K562 (cell line): Measurements from ENCODE around the gene SKOR1. TPM values are rescaled to one million over a fixed set of nuclear protein-coding genes. Genes with fewer than 3 reads are reported as not detected.

Experiments
- MXI1 ChIP-seq: IDR thresholded peaks from 2 replicates; pipeline ENCODE4 v1.6.1; 2011; ENCODE audit warnings: low read depth, mild to moderate bottlenecking, improper control_type of control experiment, low read length
- polyA plus RNA-seq, 8 experiments: library from polyadenylated mRNA; depleted of rRNA in 4 of 8; stranded (reverse) in 5 of 8; unstranded in 3 of 8; fragments of >200 nt; fragmentation: Nextera tagmentation in 2 of 8; fragmentation: Illumina TruSeq in 1 of 8; extraction: Ambion mirVana in 2 of 8; extraction: Trizol in 1 of 8; gene quantifications; 2 replicates each; pipeline versions ENCODE4 v1.2.1 to v1.2.3, GENCODE V29; 2011 to 2014; ENCODE audit warnings: inconsistent platforms in 1 of 8, missing spikeins in 1 of 8
- total RNA-seq, 7 experiments: library from RNA; depleted of rRNA in 6 of 7; stranded (reverse); fragments of >200 nt in 6 of 7; fragmentation: Illumina TruSeq in 2 of 7; extraction: Trizol in 2 of 7; gene quantifications; 2 replicates each; pipeline versions ENCODE4 v1.2.1 to v1.2.3, GENCODE V29; 2011 to 2021; ENCODE audit warnings: low replicate concordance in 1 of 7
- TF ChIP-seq, protein P1 (sequence below): sonication (generic); formaldehyde crosslinking; IDR thresholded peaks from 2 replicates; pipeline ENCODE4 v1.8.1; 2023; ENCODE audit warnings: mild to moderate bottlenecking, missing genetic modification reagents
- TF ChIP-seq, protein P2 (sequence below): fragments of 200-600 bp; sonication (generic); IDR thresholded peaks from one replicate; pipeline ENCODE4 v1.6.1; 2012; ENCODE audit warnings: mild to moderate bottlenecking, low read depth, low read length, inconsistent platforms

SKOR1 gene
- total and polyA plus RNA-seq, 9 of the 15 experiments (the other 6 are each of a cell fraction or from before 2014, with no cell fraction given) = 0.04 to 0.41 (median 0.09) TPM; not detected in 3

DNA sequence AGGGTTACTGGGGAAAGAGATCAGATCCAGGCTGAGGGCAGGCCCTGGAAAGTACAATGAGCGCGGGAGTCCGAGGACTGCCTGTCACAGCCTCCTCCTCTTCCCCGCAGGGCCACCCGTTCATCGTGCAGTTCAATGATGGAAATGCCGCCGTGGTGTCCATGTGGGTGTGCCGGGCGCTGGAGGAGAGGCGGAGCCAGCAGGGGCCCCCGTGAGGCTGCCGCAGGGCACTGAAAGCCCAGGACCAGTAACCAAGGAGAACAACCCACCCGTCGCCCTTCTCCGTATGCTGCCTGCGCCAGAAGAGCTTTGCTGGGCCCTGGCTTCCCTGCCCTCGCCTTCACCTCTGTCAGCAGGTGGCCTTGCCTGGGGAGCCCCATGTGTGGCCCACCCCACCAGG, 18.8 kb upstream of the SKOR1 start (continued):
- TF ChIP-seq, protein P1, sequence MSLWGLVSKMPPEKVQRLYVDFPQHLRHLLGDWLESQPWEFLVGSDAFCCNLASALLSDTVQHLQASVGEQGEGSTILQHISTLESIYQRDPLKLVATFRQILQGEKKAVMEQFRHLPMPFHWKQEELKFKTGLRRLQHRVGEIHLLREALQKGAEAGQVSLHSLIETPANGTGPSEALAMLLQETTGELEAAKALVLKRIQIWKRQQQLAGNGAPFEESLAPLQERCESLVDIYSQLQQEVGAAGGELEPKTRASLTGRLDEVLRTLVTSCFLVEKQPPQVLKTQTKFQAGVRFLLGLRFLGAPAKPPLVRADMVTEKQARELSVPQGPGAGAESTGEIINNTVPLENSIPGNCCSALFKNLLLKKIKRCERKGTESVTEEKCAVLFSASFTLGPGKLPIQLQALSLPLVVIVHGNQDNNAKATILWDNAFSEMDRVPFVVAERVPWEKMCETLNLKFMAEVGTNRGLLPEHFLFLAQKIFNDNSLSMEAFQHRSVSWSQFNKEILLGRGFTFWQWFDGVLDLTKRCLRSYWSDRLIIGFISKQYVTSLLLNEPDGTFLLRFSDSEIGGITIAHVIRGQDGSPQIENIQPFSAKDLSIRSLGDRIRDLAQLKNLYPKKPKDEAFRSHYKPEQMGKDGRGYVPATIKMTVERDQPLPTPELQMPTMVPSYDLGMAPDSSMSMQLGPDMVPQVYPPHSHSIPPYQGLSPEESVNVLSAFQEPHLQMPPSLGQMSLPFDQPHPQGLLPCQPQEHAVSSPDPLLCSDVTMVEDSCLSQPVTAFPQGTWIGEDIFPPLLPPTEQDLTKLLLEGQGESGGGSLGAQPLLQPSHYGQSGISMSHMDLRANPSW (CRISPR knock-in tag) = no peak
- no peak for TF ChIP-seq MXI1
- TF ChIP-seq, protein P2, sequence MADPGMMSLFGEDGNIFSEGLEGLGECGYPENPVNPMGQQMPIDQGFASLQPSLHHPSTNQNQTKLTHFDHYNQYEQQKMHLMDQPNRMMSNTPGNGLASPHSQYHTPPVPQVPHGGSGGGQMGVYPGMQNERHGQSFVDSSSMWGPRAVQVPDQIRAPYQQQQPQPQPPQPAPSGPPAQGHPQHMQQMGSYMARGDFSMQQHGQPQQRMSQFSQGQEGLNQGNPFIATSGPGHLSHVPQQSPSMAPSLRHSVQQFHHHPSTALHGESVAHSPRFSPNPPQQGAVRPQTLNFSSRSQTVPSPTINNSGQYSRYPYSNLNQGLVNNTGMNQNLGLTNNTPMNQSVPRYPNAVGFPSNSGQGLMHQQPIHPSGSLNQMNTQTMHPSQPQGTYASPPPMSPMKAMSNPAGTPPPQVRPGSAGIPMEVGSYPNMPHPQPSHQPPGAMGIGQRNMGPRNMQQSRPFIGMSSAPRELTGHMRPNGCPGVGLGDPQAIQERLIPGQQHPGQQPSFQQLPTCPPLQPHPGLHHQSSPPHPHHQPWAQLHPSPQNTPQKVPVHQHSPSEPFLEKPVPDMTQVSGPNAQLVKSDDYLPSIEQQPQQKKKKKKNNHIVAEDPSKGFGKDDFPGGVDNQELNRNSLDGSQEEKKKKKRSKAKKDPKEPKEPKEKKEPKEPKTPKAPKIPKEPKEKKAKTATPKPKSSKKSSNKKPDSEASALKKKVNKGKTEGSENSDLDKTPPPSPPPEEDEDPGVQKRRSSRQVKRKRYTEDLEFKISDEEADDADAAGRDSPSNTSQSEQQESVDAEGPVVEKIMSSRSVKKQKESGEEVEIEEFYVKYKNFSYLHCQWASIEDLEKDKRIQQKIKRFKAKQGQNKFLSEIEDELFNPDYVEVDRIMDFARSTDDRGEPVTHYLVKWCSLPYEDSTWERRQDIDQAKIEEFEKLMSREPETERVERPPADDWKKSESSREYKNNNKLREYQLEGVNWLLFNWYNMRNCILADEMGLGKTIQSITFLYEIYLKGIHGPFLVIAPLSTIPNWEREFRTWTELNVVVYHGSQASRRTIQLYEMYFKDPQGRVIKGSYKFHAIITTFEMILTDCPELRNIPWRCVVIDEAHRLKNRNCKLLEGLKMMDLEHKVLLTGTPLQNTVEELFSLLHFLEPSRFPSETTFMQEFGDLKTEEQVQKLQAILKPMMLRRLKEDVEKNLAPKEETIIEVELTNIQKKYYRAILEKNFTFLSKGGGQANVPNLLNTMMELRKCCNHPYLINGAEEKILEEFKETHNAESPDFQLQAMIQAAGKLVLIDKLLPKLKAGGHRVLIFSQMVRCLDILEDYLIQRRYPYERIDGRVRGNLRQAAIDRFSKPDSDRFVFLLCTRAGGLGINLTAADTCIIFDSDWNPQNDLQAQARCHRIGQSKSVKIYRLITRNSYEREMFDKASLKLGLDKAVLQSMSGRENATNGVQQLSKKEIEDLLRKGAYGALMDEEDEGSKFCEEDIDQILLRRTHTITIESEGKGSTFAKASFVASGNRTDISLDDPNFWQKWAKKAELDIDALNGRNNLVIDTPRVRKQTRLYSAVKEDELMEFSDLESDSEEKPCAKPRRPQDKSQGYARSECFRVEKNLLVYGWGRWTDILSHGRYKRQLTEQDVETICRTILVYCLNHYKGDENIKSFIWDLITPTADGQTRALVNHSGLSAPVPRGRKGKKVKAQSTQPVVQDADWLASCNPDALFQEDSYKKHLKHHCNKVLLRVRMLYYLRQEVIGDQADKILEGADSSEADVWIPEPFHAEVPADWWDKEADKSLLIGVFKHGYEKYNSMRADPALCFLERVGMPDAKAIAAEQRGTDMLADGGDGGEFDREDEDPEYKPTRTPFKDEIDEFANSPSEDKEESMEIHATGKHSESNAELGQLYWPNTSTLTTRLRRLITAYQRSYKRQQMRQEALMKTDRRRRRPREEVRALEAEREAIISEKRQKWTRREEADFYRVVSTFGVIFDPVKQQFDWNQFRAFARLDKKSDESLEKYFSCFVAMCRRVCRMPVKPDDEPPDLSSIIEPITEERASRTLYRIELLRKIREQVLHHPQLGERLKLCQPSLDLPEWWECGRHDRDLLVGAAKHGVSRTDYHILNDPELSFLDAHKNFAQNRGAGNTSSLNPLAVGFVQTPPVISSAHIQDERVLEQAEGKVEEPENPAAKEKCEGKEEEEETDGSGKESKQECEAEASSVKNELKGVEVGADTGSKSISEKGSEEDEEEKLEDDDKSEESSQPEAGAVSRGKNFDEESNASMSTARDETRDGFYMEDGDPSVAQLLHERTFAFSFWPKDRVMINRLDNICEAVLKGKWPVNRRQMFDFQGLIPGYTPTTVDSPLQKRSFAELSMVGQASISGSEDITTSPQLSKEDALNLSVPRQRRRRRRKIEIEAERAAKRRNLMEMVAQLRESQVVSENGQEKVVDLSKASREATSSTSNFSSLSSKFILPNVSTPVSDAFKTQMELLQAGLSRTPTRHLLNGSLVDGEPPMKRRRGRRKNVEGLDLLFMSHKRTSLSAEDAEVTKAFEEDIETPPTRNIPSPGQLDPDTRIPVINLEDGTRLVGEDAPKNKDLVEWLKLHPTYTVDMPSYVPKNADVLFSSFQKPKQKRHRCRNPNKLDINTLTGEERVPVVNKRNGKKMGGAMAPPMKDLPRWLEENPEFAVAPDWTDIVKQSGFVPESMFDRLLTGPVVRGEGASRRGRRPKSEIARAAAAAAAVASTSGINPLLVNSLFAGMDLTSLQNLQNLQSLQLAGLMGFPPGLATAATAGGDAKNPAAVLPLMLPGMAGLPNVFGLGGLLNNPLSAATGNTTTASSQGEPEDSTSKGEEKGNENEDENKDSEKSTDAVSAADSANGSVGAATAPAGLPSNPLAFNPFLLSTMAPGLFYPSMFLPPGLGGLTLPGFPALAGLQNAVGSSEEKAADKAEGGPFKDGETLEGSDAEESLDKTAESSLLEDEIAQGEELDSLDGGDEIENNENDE = no peak
